Astrocyte (in vitro differentiated cells and primary cell): ENCODE measurements around the gene SFT2D3. TPM values are rescaled to one million over a fixed set of nuclear protein-coding genes. Genes with fewer than 3 reads are reported as not detected.
A peak's percentile ranks its signal among the peaks of the same experiment; 100 is the strongest.
"Not testable (repeated sequence)": the region's sequence is repeated elsewhere in the genome, so short reads cannot be mapped to it uniquely, and the experiment has no call there.

Source experiments
- DNase-seq: peaks from one replicate; pipeline ENCODE4 v3.0.0-alpha.2; 2010; ENCODE audit warnings: low read depth
- FAIRE-seq: peaks from 2 replicates; lab custom pipeline; 2011; peaks lifted over from hg19 to GRCh38; lab: Jason Lieb, UNC
- H2AFZ ChIP-seq: 2 replicates; pipeline ENCODE4 v1.6.0; 2012; ENCODE audit warnings: low read depth, low read length, inconsistent platforms
- H3K27ac ChIP-seq: 2 replicates; pipeline ENCODE4 v1.5.1; 2011; ENCODE audit warnings: low read depth, low read length, inconsistent platforms
- H3K27me3 ChIP-seq: 2 replicates; pipeline ENCODE4 v1.6.0; 2011; ENCODE audit warnings: low read length, inconsistent platforms; ENCODE audit not compliant: insufficient read depth
- H3K36me3 ChIP-seq: 2 replicates; pipeline ENCODE4 v1.5.1; 2011; ENCODE audit warnings: low read length, inconsistent platforms; ENCODE audit not compliant: insufficient read depth
- H3K4me1 ChIP-seq: 2 replicates; pipeline ENCODE4 v1.5.1; 2011; ENCODE audit warnings: low read length, inconsistent platforms; ENCODE audit not compliant: insufficient read depth
- H3K4me2 ChIP-seq: 2 replicates; pipeline ENCODE4 v1.6.0; 2012; ENCODE audit warnings: low read length, inconsistent platforms
- H3K4me3 ChIP-seq: 2 replicates; pipeline ENCODE4 v1.5.1; 2011; ENCODE audit warnings: low read depth, mild to moderate bottlenecking, low read length, inconsistent platforms; ENCODE audit not compliant: insufficient read depth
- H3K79me2 ChIP-seq: 2 replicates; pipeline ENCODE4 v1.6.0; 2012; ENCODE audit warnings: mild to moderate bottlenecking, low read length, inconsistent platforms; ENCODE audit not compliant: insufficient read depth
- H3K9ac ChIP-seq: 2 replicates; pipeline ENCODE4 v1.6.0; 2012; ENCODE audit warnings: mild to moderate bottlenecking, low read length, inconsistent platforms
- H3K9me3 ChIP-seq: 2 replicates; pipeline ENCODE4 v1.5.1; 2012; ENCODE audit warnings: low read depth, mild to moderate bottlenecking, low read length, inconsistent platforms; ENCODE audit not compliant: insufficient read depth
- H4K20me1 ChIP-seq: 2 replicates; pipeline ENCODE4 v1.6.0; 2012; ENCODE audit warnings: low read length, inconsistent platforms; ENCODE audit not compliant: insufficient read depth
- H3K27ac Mint-ChIP-seq: one replicate; pipeline ENCODE4 v1.8.0; 2021; ENCODE audit warnings: mild to moderate bottlenecking, mixed read lengths; ENCODE audit not compliant: unreplicated experiment
- H3K27me3 Mint-ChIP-seq: one replicate; pipeline ENCODE4 v1.8.0; 2021; ENCODE audit warnings: low read depth, mixed read lengths; ENCODE audit not compliant: unreplicated experiment
- H3K36me3 Mint-ChIP-seq: one replicate; pipeline ENCODE4 v1.8.0; 2021; ENCODE audit warnings: low read depth, mixed read lengths; ENCODE audit not compliant: unreplicated experiment
- H3K4me1 Mint-ChIP-seq: one replicate; pipeline ENCODE4 v1.8.0; 2021; ENCODE audit warnings: low read depth, mixed read lengths; ENCODE audit not compliant: unreplicated experiment
- H3K4me3 Mint-ChIP-seq: one replicate; pipeline ENCODE4 v1.8.0; 2021; ENCODE audit warnings: mild to moderate bottlenecking, moderate library complexity, mixed read lengths; ENCODE audit not compliant: unreplicated experiment
- H3K9me3 Mint-ChIP-seq: one replicate; pipeline ENCODE4 v1.8.0; 2021; ENCODE audit warnings: mild to moderate bottlenecking, mixed read lengths; ENCODE audit not compliant: unreplicated experiment
- EZH2 ChIP-seq: IDR thresholded peaks from 2 replicates; pipeline ENCODE4 v1.6.1; 2012; ENCODE audit warnings: mild to moderate bottlenecking, low read length, inconsistent platforms; ENCODE audit not compliant: insufficient read depth
- total RNA-seq: library from RNA; stranded (reverse); gene quantifications from 2 replicates; pipeline ENCODE4 v1.2.1, GENCODE V29; 2021
- TF ChIP-seq, protein P1 (sequence below): IDR thresholded peaks from 2 replicates; pipeline ENCODE4 v1.5.1; 2011; ENCODE audit warnings: low read depth, mild to moderate bottlenecking, inconsistent platforms, low read length, moderate library complexity; ENCODE audit not compliant: insufficient read depth

The SFT2D3 gene
- total RNA-seq, 1 donor from 2014 or later: 2.9 TPM

DNA sequence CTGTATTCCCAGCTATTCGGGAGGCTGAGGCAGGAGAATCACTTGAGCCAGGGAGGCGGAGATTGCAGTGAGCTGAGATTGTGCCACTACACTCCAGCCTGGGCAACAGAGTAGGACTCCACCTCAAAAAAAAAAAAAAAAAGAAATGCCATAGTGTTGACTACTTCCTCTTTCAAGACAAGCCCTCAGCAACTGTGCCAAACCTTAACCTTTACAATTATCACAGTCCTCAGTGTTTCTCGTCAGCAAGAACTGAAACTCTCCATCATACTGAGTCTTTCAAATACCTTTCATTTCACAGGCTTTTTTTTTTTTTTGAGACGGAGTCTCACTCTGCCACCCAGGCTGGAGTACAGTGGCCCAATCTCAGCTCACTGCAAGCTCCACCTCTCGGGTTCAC lies 48.2 kb downstream of the SFT2D3 start:
- not testable (repeated sequence) for H3K36me3 Mint-ChIP-seq, FAIRE-seq
- DNase-seq: peak; percentile 73

DNA sequence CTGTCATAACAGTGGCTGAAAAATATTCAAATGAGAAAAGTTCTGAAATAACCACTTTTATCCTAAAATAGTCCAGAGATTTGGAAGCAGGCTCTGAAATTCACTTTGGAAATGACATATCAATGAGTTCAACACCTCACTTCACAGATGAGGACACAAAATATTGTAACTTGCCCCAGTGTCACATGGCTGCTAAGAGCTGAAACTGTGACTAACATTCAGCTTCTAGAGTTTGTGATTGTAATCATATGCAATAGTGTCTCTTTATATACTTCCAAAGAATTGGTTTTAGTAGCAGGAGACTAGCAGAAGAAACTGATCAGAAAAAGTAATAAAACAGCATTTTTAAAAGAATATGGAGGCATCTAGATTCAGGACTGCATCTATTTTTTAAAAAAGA lies 52.1 kb downstream of the SFT2D3 start:
- no peak for FAIRE-seq
- peaks cover 5% of the 10 kb centered on the region for H3K36me3 ChIP-seq

More for the DNA sequence above, 48.2 kb downstream of the SFT2D3 start:
- not testable (repeated sequence) for H3K9me3 Mint-ChIP-seq, H3K4me1 Mint-ChIP-seq, H3K4me1 ChIP-seq, H3K27me3 Mint-ChIP-seq, H3K27ac ChIP-seq, H3K36me3 ChIP-seq, H2AFZ ChIP-seq, H3K79me2 ChIP-seq, H3K9me3 ChIP-seq, H4K20me1 ChIP-seq, H3K27me3 ChIP-seq, H3K4me3 ChIP-seq, H3K27ac Mint-ChIP-seq, H3K4me2 ChIP-seq, H3K9ac ChIP-seq
- peak overlapping the region; percentile 14 for H3K4me3 Mint-ChIP-seq

DNA sequence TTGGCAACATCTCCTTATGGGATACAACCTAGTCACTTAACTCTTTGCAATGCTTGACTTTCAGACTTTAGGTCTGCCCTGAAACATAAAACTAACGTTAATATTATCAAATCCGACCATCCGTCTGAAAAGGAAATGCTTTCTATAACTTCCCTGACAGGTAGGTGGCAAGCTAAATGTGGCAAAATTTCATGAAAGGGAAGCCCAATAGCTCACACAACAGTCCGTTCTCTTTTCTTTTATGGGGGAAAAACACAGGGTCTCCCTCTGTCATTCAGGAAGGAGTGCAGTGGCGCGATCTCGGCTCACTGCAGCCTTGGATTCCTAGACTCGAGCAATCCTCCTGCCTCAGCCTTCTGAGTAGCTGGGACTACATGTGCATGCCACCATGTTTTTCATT lies 52.9 kb downstream of the SFT2D3 start:
- H3K27ac Mint-ChIP-seq: no peak overlapping the region
- no peak overlapping the region for H3K27ac ChIP-seq
- no peaks in the 10 kb centered on the region for H3K27me3 ChIP-seq
- no peak overlapping the region for H2AFZ ChIP-seq
- H3K9me3 Mint-ChIP-seq: no peaks in the 10 kb centered on the region
- no peaks in the 10 kb centered on the region for H3K9me3 ChIP-seq
- H3K4me3 ChIP-seq: no peak overlapping the region
- H3K79me2 ChIP-seq: no peaks in the 10 kb centered on the region
- TF ChIP-seq, protein P1, sequence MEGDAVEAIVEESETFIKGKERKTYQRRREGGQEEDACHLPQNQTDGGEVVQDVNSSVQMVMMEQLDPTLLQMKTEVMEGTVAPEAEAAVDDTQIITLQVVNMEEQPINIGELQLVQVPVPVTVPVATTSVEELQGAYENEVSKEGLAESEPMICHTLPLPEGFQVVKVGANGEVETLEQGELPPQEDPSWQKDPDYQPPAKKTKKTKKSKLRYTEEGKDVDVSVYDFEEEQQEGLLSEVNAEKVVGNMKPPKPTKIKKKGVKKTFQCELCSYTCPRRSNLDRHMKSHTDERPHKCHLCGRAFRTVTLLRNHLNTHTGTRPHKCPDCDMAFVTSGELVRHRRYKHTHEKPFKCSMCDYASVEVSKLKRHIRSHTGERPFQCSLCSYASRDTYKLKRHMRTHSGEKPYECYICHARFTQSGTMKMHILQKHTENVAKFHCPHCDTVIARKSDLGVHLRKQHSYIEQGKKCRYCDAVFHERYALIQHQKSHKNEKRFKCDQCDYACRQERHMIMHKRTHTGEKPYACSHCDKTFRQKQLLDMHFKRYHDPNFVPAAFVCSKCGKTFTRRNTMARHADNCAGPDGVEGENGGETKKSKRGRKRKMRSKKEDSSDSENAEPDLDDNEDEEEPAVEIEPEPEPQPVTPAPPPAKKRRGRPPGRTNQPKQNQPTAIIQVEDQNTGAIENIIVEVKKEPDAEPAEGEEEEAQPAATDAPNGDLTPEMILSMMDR: no peak
- TF ChIP-seq EZH2: no peak
- H3K4me3 Mint-ChIP-seq: no peak overlapping the region
- H4K20me1 ChIP-seq: no peaks in the 10 kb centered on the region
- H3K4me1 ChIP-seq: no peaks in the 10 kb centered on the region
- peaks cover 2% of the 10 kb centered on the region for H3K36me3 Mint-ChIP-seq
- FAIRE-seq (no peak), DNase-seq (no peak)
- H3K27me3 Mint-ChIP-seq: no peaks in the 10 kb centered on the region
- H3K4me1 Mint-ChIP-seq: peaks cover 4% of the 10 kb centered on the region
- peaks cover 4% of the 10 kb centered on the region for H3K36me3 ChIP-seq
- H3K4me2 ChIP-seq: no peak overlapping the region
- no peak overlapping the region for H3K9ac ChIP-seq

More for the DNA sequence above, 52.1 kb downstream of the SFT2D3 start:
- no peak for TF ChIP-seq EZH2
- no peak for DNase-seq
- Mint-ChIP-seq H3K4me3 (no peak overlapping the region), H3K27me3 (no peaks in the 10 kb centered on the region), H3K9me3 (no peaks in the 10 kb centered on the region), H3K27ac (no peak overlapping the region), H3K36me3 (peaks cover 2% of the 10 kb centered on the region), H3K4me1 (peaks cover 4% of the 10 kb centered on the region)
- Histone ChIP-seq H3K27ac (no peak overlapping the region), H3K79me2 (no peaks in the 10 kb centered on the region), H3K9me3 (no peaks in the 10 kb centered on the region), H4K20me1 (no peaks in the 10 kb centered on the region), H3K27me3 (no peaks in the 10 kb centered on the region), H2AFZ (no peak overlapping the region), H3K4me1 (no peaks in the 10 kb centered on the region), H3K9ac (no peak overlapping the region), H3K4me2 (no peak overlapping the region), H3K4me3 (no peak overlapping the region)

Other genes starting within 250 kb of the SFT2D3 start
- 51.6 and 56.2 TPM in 2 replicates for gene IWS1, start 175.0 kb upstream of the SFT2D3 start, total RNA-seq
- 0.34 and 0.77 TPM in 2 replicates for gene MYO7B, start 165.8 kb upstream of the SFT2D3 start, total RNA-seq
- gene GPR17, start 55.3 kb upstream of the SFT2D3 start, total RNA-seq: 0.18 TPM in 1 of 2 replicates, not detected in the other
- 73.3 and 75.1 TPM in 2 replicates for gene LIMS2, start 26.0 kb upstream of the SFT2D3 start, total RNA-seq
- 40.9 and 41.8 TPM in 2 replicates for gene WDR33, start 109.7 kb downstream of the SFT2D3 start, total RNA-seq
- gene POLR2D, start 156.7 kb downstream of the SFT2D3 start, total RNA-seq: 35.8 and 37.7 TPM in 2 replicates
- gene AMMECR1L, start 184.5 kb downstream of the SFT2D3 start, total RNA-seq: 30.5 and 32.2 TPM in 2 replicates